Testis (tissue), 2 donors: ENCODE data around the gene RASD1.

Source experiments
- CTCF ChIP-seq, 3 experiments: fragments of 450-650 bp in 2 of 3; fragments of 200-600 bp in 1 of 3; sonication (generic) in 1 of 3; IDR thresholded peaks; one replicate each; pipeline ENCODE4 v1.5.1; 2016 to 2019; ENCODE audit warnings: antibody characterized with exemption in 3 of 3, mild to moderate bottlenecking in 2 of 3, moderate library complexity in 1 of 3
- POLR2A ChIP-seq: fragments of 450-650 bp; IDR thresholded peaks from one replicate; pipeline ENCODE4 v1.6.1; 2017; ENCODE audit warnings: antibody characterized with exemption, mild to moderate bottlenecking, moderate library complexity

- TF ChIP-seq POLR2A (no peak), CTCF (IDR thresholded peaks at IDR 0.05) (no peak)
These were observed 41.3 kb upstream of the RASD1 start for GRCh38 chr17:17537311-17538099.
